Mucosa of gallbladder (tissue), 1 donor: ENCODE data around the gene PPP2R3C. TPM values are rescaled to one million over a fixed set of nuclear protein-coding genes. Genes with fewer than 3 reads are reported as not detected.
A peak's percentile ranks its signal among the peaks of the same experiment; 100 is the strongest.
"Not testable (repeated sequence)": the region's sequence is repeated elsewhere in the genome, so short reads cannot be mapped to it uniquely, and the experiment has no call there.

ENCODE experiments used
- DNase-seq: peaks from one replicate; pipeline ENCODE4 v3.0.0-alpha.2; 2020; ENCODE audit warnings: low spot score
- total RNA-seq: library from RNA; stranded (reverse); gene quantifications from one replicate; pipeline ENCODE4 v1.2.1, GENCODE V29; 2021
- donor health status: DM: no; HTN: no; CAD: no.

Gene PPP2R3C
- 27.3 TPM for total RNA-seq

- DNase-seq: peak; percentile 94
Observed at GRCh38 chr14:35121887-35122695, at the start of gene PPP2R3C, which contains the start of gene PRORP. Gene PPP2R3C (minus strand): TSS chr14:35121990. CDS start chr14:35121959, 31 bp downstream. Gene PRORP (plus strand): TSS chr14:35122552. CDS start chr14:35123246, 694 bp downstream.

DNA sequence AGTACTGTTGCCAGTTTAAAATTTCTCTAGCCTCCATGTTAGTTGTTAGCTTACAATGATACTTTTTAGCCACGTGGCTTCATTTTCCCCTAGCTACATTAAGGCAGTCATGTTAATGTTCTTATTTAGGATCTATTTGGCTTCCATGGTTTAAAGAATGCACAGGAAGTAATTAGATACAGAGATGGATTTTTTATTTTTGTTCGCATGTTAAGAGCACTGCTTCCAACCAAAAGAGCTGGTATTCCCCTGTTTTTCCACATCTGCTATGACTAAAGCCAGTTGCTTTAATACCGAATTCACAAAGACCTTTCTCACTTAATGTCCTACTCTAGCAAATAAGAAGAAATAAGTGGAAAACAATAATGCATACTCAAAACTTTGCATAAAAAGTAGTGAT is 45.7 kb upstream of the PPP2R3C start:
- no peak for DNase-seq

- no peak for DNase-seq
Observed at GRCh38 chr14:35164849-35165248, 43.1 kb upstream of the PPP2R3C start.

DNA sequence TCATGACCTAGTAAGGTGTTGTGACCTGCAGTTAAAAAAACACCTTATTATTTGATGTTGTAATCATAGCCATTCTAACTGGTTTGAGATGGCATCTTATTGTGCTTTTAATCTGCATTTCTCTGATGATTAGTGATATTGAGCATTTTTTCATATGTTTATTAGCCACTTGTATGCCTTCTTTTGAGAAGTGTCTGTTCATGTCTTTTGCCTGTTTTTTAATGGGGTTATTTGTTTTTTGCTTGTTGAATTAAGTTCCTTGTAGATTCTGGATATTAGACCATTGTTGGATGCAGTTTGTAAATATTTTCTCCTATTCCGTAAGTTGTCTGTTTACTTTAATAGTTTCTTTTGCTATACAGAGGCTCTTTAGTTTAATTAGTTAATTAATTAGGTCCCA is 41.6 kb upstream of the PPP2R3C start:
- DNase-seq: no peak

- DNase-seq: no peak
Observed at GRCh38 chr14:35161231-35161630, 39.4 kb upstream of the PPP2R3C start.

GRCh38 chr14:35159742-35160409 is 38.1 kb upstream of the PPP2R3C start:
- no peak for DNase-seq

DNA sequence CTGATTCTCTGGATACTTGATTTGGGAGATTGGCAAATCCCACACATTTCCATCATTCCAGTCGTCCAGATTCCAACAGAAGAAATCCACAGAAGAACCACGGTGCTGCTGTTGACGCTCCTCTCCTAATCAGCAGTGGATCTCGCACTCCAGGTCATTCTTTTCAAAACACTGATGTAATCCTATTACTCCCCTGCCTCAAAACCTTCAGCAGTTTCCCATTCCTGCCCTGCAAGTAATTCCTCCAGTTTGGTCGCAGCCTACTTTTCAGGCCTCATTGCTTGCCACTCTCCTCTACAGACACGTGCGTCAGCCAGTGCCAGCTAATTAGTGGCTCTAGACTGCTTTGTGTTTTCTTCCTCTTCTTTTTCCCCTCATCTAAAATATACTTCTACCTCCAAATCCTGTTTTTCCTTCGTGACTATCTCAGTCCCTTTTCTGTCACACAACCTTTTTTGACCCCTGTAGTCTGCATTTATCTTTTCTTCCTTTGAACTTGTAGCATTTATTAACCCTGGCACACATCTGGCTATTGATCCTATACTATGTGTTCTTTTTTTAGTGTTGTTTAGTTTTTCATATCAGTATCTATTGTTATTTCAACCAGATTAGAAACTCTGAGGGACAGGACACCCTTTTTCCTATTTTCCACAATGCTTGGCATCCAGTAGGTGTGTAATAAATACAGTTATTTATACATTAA is 37.3 kb upstream of the PPP2R3C start:
- no peak for DNase-seq

DNA sequence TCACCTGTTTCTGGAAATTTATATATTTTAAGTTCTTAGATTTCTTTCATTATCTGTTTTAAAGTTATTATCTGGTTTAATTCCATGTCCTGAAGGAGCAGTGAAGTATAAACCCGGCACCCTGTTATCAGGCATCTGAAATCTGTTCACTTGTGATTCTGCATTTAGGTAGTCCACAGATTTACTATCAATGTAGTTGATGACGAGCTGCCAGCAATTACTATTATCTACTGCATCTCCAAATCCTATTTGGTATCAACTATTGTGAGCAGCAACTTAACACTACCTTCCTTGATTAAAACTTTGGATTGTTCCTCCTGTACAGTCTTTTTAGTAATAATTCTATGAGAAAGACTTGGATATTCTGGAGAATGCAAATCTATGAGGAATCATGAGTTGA is 36.7 kb upstream of the PPP2R3C start:
- no peak for DNase-seq

DNA sequence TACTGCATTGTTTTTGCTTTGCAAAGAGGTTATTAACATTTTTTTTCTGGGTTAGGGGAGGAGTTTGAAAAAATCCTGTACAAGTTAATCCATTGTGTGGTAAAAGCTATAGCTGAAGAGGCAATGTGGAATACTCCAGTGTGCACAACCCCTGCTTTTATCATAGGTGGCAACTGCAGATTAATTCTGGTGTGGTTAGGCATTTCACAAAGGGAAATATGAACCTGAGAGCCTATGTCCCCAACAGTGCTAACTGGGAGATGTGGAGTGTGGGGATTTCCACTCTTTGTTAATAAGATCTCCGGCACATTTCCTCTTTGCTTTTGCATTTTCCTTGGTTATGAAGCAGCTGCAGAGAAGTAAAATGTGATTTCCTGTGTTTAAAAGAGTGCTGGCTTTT is 34.2 kb upstream of the PPP2R3C start:
- DNase-seq: no peak

DNA sequence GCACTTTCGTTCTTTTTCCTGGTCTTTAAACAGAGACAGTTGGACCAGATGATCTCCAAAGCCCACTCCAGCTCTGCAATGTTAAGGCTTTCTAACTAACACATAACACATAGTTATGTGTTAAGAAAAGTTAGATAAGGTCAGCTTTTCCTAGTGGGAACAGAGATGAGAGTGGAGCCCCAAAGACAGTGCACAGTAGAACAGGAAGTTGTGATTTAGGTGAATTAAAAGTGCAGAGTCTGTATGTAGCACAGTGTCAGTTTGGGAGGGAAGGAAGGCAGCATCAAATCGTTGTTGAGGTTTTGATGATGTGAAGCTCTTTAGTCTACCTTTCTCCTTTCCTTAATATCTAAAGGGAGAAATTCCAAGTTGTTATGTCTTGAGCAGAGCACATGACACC is 32.2 kb upstream of the PPP2R3C start:
- no peak for DNase-seq

DNA sequence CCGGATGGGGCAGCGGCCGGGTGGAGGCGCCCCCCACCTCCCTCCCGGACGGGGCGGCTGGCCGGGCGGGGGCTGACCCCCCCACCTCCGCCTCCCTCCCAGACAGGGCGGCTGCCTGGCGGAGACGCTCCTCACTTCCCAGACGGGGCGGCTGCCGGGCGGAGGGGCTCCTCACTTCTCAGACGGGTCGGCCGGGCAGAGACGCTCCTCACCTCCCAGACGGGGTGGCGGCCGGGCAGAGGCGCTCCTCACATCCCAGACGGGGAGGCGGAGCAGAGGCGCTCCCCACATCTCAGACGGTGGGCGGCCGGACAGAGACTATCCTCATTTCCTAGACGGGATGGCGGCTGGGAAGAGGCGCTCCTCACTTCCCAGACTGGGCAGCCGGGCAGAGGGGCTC is 30.7 kb upstream of the PPP2R3C start:
- DNase-seq: not testable (repeated sequence)

DNA sequence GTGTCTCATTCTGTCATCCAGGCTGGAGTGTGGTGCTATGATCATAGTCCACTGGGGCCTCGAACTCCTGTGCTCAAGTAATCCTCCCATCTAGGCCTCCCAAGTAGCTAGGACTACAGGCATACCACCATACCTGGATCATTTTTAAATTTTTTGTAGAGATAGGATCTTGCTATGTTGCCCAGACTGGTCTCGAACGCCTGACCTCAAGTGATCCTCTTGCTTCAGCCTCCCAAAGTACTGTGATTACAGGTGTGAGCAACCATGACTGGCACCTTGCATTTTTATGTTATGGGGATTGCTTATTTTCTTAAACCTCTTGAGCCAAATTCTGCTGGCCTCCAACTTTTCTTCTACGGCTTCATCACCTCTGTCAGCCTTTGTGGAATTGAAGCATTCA is 27.4 kb upstream of the PPP2R3C start:
- DNase-seq: no peak

DNA sequence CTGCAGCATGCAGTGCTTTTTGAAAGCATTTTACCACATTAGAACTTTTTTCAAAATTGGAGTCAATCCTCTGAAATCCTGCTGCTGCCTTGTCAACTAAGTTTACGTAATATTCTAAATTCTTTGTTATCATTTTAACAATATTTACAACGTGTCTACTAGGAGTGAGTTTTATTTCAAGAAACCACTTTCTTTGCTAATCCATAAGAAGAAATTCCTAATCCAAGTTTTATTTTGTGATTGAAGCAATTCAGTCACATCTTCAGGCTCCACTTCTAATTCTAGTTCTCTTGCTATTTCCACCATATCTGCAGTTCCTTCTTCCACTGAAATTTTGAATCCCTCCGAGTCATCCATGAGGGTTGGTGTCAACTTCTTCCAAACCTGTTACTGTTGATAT is 25.9 kb upstream of the PPP2R3C start:
- DNase-seq: no peak

- no peak for DNase-seq
Observed at GRCh38 chr14:35147186-35147585, 25.4 kb upstream of the PPP2R3C start.

DNA sequence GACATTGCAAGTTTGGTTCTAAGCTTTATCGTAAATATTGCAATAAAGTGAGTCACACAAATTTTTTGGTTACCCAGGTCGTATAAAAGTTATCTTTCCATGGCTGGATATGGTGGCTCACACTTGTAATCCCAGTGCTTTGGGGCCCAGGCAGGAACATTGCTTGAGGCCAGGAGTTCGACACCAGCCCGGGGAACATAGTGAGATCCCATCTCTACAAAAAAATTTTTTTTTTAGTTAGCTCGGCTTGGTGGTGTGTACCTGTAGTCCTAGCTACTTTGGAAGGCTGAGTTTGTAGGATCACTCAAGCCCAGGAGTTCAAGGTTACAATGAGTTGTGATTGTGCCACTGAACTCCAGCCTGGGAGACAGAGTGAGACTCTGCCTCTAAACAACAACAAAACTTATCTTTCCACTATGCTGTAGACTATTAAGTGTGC is 24.9 kb upstream of the PPP2R3C start:
- DNase-seq: no peak

DNA sequence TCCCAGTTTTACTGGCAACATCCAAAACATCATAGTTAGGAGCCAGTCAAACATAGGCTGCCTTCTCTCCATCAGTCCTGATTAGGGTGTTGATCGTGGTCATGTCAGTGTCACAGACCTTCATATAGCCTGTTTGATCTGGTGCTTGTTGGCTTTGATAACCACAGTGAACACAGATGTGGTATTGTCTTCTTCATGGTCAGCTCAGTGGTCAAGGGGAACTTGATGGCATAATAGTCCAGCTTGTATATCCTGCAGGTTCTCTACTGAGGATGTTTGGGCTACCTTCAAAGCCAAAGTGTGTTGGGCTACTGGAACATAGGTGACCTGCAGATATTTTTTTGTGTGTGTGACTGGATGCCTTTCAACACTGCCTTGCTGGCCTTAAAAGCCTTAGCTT is 22.2 kb upstream of the PPP2R3C start:
- no peak for DNase-seq

DNA sequence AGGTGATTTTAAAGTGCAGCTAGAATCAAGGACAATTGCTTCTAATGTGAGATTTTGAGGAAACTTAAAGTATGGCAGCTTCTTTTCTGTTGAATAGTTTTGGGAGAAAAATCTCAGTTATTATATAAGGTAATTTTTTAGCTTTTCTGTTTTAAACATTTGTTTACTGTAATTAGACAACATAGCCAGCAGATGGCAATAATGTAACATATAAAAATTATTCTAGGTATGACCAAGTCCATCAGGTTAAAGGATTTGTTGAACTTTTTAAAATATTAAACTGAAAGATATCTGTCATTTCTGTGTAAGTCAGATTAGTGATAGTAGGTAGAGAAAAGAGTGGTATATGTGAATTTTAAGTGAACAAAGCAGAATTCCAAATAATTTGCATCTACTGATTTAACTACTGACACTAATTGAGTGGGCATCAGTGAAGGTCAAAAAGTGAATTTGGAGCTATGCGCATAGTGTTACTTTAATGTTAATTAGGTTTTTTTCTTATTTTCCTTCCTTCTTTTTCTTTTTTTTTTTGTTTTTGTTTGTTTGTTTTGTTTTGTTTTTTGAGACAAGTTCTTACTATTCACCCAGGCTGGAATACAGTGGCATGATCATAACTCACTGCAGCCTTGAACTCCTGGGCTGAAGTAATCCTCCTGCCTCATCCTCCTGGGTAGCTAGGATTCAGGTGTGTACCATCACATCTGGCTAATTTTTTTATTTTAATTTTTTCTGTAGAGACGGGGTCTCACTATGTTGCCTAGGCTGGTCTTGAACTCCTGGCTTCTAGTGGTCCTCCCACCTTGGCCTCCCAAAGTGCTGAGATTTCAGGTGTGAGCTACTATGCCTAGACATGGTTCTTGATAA is 19.2 kb upstream of the PPP2R3C start:
- no peak for DNase-seq

DNA sequence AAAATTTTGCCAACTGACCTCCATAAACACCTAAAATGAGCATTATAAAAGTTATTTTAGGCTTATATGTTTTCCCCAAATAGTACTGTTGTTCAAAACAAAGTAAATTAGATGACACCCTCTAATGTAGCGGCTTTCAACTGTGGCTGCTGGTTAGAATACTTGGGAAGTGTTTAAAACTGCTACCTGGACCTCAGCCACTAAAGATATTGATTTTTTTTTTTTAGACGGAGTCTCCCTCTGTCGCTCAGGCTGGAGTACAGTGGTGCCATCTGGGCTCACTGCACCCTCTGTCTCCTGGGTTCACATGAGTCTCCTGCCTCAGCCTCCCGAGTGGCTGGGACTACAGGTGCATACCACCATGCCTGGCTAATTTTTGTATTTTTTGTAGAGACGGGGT is 16.8 kb upstream of the PPP2R3C start:
- no peak for DNase-seq

- DNase-seq: no peak
Observed at GRCh38 chr14:35134329-35135123, 12.7 kb upstream of the PPP2R3C start.

- DNase-seq: no peak
Observed at GRCh38 chr14:35133542-35134328, 11.9 kb upstream of the PPP2R3C start.
